K562 (cell line): ENCODE measurements around the gene HMBS. TPM values are rescaled to one million over a fixed set of nuclear protein-coding genes. Genes with fewer than 3 reads are reported as not detected.

Experiments
- ASH1L ChIP-seq: fragments of 450-650 bp; IDR thresholded peaks from 2 replicates; pipeline ENCODE4 v1.6.1; 2018; ENCODE audit warnings: borderline replicate concordance, mild to moderate bottlenecking, low read depth; ENCODE audit not compliant: partially characterized antibody
- CAMTA2 ChIP-seq: fragments of 250-450 bp; sonication (Bioruptor Pico); conservative IDR thresholded peaks from 2 replicates; pipeline ENCODE4 v1.5.1; 2022
- CEBPB ChIP-seq: fragments of 450-650 bp; IDR thresholded peaks from 2 replicates; pipeline ENCODE4 v1.6.1; 2016; ENCODE audit warnings: missing genetic modification characterization, missing compliant biosample characterization
- ESRRB ChIP-seq: fragments of 250-450 bp; sonication (Bioruptor Pico); IDR thresholded peaks from 2 replicates; pipeline ENCODE4 v1.5.0; 2020; ENCODE audit warnings: mild to moderate bottlenecking, moderate library complexity, borderline replicate concordance
- EWSR1 ChIP-seq: fragments of 450-650 bp; IDR thresholded peaks from 2 replicates; pipeline ENCODE4 v1.6.1; 2018; ENCODE audit warnings: borderline replicate concordance, mild to moderate bottlenecking, low read depth, moderate library complexity; ENCODE audit not compliant: partially characterized antibody
- KAT2B ChIP-seq: IDR thresholded peaks from one replicate; pipeline ENCODE4 v1.6.1; 2012; ENCODE audit warnings: low read depth, mild to moderate bottlenecking, control low read depth, inconsistent platforms, low read length, moderate library complexity
- OTX1 ChIP-seq: fragments of 450-650 bp; formaldehyde crosslinking; IDR thresholded peaks from 2 replicates; pipeline ENCODE4 v1.4.0; 2022; ENCODE audit warnings: mild to moderate bottlenecking
- RNF219 ChIP-seq: fragments of 250-450 bp; sonication (Bioruptor Pico); IDR thresholded peaks from 2 replicates; pipeline ENCODE4 v1.5.0; 2022; ENCODE audit warnings: mild to moderate bottlenecking
- SAFB ChIP-seq: fragments of 200-400 bp; formaldehyde crosslinking; IDR thresholded peaks from 2 replicates; pipeline ENCODE4 v1.6.1; 2017; ENCODE audit warnings: low read depth, low read length, borderline replicate concordance
- SMAD2 ChIP-seq: fragments of 150-350 bp; IDR thresholded peaks from 2 replicates; pipeline ENCODE4 v1.6.1; 2014; ENCODE audit warnings: low read depth, mild to moderate bottlenecking, low read length
- SMARCA5 ChIP-seq: fragments of 450-650 bp; IDR thresholded peaks from 2 replicates; pipeline ENCODE4 v1.6.1; 2016
- SP2 ChIP-seq: IDR thresholded peaks from 2 replicates; pipeline ENCODE4 v1.6.1; 2011; ENCODE audit warnings: mild to moderate bottlenecking, low read depth, low read length, moderate library complexity; ENCODE audit not compliant: poor library complexity, severe bottlenecking; ENCODE audit errors: extremely low read depth
- TCFL5 ChIP-seq: fragments of 250-450 bp; sonication (Bioruptor Pico); conservative IDR thresholded peaks from 2 replicates; pipeline ENCODE4 v1.6.1; 2021; ENCODE audit warnings: mild to moderate bottlenecking, moderate library complexity, matching md5 sums
- ZFP30 ChIP-seq: fragments of 250-450 bp; sonication (Bioruptor Pico); IDR thresholded peaks from 2 replicates; pipeline ENCODE4 v1.8.0; 2022; ENCODE audit warnings: moderate library complexity, mild to moderate bottlenecking, inconsistent platforms, borderline replicate concordance
- ZNF253 ChIP-seq: fragments of 250-450 bp; sonication (Bioruptor Pico); conservative IDR thresholded peaks from 2 replicates; pipeline ENCODE4 v1.6.1; 2021; ENCODE audit warnings: mild to moderate bottlenecking
- polyA plus RNA-seq, 8 experiments: library from polyadenylated mRNA; depleted of rRNA in 4 of 8; stranded (reverse) in 5 of 8; unstranded in 3 of 8; fragments of >200 nt; fragmentation: Nextera tagmentation in 2 of 8; fragmentation: Illumina TruSeq in 1 of 8; extraction: Ambion mirVana in 2 of 8; extraction: Trizol in 1 of 8; gene quantifications; 2 replicates each; pipeline versions ENCODE4 v1.2.1 to v1.2.3, GENCODE V29; 2011 to 2014; ENCODE audit warnings: inconsistent platforms in 1 of 8, missing spikeins in 1 of 8
- total RNA-seq, 7 experiments: library from RNA; depleted of rRNA in 6 of 7; stranded (reverse); fragments of >200 nt in 6 of 7; fragmentation: Illumina TruSeq in 2 of 7; extraction: Trizol in 2 of 7; gene quantifications; 2 replicates each; pipeline versions ENCODE4 v1.2.1 to v1.2.3, GENCODE V29; 2011 to 2021; ENCODE audit warnings: low replicate concordance in 1 of 7
- TF ChIP-seq, protein P1 (sequence below): fragments of 200-400 bp; formaldehyde crosslinking; IDR thresholded peaks from 2 replicates; pipeline ENCODE4 v1.6.1; 2017; ENCODE audit warnings: mild to moderate bottlenecking, low read depth, low read length, moderate library complexity
- TF ChIP-seq, protein P2 (sequence below): fragments of 150-350 bp; conservative IDR thresholded peaks from 2 replicates; pipeline ENCODE4 v1.6.1; 2014; ENCODE audit warnings: low read length
- TF ChIP-seq, protein P3 (sequence below): sonication (generic); formaldehyde crosslinking; IDR thresholded peaks from 2 replicates; pipeline ENCODE4 v1.8.0; 2022; ENCODE audit warnings: mild to moderate bottlenecking, missing genetic modification reagents

HMBS gene
- total and polyA plus RNA-seq, 9 of the 15 experiments (the other 6 are each of a cell fraction or from before 2014, with no cell fraction given), result 56.9 to 385 (median 286) TPM

DNA sequence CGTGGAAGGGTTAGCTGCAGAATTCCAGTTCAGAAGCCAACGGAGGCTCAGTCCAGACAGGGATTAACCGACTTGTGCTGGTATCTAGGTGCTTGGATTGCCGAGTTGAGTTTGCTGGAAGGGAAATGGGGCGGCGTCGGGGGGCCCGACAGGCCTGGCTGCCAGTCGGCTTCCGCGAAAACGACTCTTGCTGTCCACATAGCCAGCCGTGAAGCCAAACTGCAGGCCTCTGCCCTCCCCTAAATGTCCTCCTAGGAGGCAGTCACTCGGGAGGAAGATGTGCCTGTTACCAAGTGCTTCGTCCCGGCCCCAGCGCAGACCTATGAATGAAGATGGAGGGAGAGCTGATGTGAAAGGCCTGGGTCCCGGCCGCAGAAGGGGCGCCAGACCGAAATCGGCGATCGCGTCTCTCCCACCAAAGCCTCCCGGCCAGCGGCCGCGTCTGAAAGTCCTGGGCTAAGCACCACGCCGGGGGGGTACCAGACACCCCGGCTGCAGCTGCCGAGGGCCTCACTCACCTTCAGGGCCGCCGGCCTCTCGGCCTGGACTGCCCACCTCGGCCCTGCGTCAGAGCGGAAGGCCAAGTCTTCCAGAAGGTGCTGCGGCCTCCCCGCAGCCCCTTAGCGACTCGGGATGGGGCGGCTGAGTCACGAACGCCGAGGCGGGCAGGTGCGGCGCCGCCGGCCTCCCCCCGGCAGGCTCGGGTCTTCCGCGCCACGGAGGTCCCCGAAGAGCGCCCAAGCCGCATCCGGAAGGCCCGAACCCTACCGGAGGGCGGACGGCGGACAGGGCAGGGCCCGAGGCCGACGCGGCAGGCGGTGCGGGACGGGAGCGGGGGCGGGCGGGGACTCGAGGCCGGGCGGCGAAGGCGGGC lies 9.5 kb downstream of the HMBS start (continued):
- no peak for TF ChIP-seq ZFP30 (CRISPR knock-in tag)
- no peak for TF ChIP-seq CEBPB (tag)
- TF ChIP-seq, protein P1, sequence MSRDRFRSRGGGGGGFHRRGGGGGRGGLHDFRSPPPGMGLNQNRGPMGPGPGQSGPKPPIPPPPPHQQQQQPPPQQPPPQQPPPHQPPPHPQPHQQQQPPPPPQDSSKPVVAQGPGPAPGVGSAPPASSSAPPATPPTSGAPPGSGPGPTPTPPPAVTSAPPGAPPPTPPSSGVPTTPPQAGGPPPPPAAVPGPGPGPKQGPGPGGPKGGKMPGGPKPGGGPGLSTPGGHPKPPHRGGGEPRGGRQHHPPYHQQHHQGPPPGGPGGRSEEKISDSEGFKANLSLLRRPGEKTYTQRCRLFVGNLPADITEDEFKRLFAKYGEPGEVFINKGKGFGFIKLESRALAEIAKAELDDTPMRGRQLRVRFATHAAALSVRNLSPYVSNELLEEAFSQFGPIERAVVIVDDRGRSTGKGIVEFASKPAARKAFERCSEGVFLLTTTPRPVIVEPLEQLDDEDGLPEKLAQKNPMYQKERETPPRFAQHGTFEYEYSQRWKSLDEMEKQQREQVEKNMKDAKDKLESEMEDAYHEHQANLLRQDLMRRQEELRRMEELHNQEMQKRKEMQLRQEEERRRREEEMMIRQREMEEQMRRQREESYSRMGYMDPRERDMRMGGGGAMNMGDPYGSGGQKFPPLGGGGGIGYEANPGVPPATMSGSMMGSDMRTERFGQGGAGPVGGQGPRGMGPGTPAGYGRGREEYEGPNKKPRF, result no peak
- TF ChIP-seq OTX1, result no peak
- TF ChIP-seq CAMTA2 (CRISPR knock-in tag), result 0 out of 2 replicates have a peak, but pooled peaks have one; percentile 26
- TF ChIP-seq SAFB, result peak; percentile 41; the same call in 1 of the 2 replicates
- TF ChIP-seq TCFL5 (CRISPR knock-in tag), result no peak
- TF ChIP-seq, protein P2, sequence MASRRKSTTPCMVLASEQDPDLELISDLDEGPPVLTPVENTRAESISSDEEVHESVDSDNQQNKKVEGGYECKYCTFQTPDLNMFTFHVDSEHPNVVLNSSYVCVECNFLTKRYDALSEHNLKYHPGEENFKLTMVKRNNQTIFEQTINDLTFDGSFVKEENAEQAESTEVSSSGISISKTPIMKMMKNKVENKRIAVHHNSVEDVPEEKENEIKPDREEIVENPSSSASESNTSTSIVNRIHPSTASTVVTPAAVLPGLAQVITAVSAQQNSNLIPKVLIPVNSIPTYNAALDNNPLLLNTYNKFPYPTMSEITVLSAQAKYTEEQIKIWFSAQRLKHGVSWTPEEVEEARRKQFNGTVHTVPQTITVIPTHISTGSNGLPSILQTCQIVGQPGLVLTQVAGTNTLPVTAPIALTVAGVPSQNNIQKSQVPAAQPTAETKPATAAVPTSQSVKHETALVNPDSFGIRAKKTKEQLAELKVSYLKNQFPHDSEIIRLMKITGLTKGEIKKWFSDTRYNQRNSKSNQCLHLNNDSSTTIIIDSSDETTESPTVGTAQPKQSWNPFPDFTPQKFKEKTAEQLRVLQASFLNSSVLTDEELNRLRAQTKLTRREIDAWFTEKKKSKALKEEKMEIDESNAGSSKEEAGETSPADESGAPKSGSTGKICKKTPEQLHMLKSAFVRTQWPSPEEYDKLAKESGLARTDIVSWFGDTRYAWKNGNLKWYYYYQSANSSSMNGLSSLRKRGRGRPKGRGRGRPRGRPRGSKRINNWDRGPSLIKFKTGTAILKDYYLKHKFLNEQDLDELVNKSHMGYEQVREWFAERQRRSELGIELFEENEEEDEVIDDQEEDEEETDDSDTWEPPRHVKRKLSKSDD, result no peak
- no peak for TF ChIP-seq SP2
- TF ChIP-seq SMARCA5, result no peak
- TF ChIP-seq, protein P3, sequence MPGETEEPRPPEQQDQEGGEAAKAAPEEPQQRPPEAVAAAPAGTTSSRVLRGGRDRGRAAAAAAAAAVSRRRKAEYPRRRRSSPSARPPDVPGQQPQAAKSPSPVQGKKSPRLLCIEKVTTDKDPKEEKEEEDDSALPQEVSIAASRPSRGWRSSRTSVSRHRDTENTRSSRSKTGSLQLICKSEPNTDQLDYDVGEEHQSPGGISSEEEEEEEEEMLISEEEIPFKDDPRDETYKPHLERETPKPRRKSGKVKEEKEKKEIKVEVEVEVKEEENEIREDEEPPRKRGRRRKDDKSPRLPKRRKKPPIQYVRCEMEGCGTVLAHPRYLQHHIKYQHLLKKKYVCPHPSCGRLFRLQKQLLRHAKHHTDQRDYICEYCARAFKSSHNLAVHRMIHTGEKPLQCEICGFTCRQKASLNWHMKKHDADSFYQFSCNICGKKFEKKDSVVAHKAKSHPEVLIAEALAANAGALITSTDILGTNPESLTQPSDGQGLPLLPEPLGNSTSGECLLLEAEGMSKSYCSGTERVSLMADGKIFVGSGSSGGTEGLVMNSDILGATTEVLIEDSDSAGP (CRISPR knock-in tag), result no peak
- no peak for TF ChIP-seq KAT2B
- TF ChIP-seq ZNF253 (CRISPR knock-in tag), result no peak
- TF ChIP-seq ESRRB (CRISPR knock-in tag), result no peak
- no peak for TF ChIP-seq ASH1L
- no peak for TF ChIP-seq SMAD2
- no peak for TF ChIP-seq RNF219
- no peak for TF ChIP-seq EWSR1
